KBM-7 (cell line): ENCODE results near the gene LRRC23.
A peak's percentile ranks its signal among the peaks of the same experiment; 100 is the strongest.
"Not testable (repeated sequence)": the region's sequence is repeated elsewhere in the genome, so short reads cannot be mapped to it uniquely, and the experiment has no call there.

Experiments
- DNase-seq: peaks from one replicate; pipeline ENCODE4 v3.0.0-alpha.2; 2015
- in situ Hi-C: fragments of 300-500 bp; cut with MboI; formaldehyde crosslinking; loops from 2 replicates; pipeline ENCODE4 v1.14.3; 2020; ENCODE audit warnings: low sequenced_read_pairs, low pct_unique_long_range_greater_than_20kb, mixed read lengths

LRRC23 gene

DNA sequence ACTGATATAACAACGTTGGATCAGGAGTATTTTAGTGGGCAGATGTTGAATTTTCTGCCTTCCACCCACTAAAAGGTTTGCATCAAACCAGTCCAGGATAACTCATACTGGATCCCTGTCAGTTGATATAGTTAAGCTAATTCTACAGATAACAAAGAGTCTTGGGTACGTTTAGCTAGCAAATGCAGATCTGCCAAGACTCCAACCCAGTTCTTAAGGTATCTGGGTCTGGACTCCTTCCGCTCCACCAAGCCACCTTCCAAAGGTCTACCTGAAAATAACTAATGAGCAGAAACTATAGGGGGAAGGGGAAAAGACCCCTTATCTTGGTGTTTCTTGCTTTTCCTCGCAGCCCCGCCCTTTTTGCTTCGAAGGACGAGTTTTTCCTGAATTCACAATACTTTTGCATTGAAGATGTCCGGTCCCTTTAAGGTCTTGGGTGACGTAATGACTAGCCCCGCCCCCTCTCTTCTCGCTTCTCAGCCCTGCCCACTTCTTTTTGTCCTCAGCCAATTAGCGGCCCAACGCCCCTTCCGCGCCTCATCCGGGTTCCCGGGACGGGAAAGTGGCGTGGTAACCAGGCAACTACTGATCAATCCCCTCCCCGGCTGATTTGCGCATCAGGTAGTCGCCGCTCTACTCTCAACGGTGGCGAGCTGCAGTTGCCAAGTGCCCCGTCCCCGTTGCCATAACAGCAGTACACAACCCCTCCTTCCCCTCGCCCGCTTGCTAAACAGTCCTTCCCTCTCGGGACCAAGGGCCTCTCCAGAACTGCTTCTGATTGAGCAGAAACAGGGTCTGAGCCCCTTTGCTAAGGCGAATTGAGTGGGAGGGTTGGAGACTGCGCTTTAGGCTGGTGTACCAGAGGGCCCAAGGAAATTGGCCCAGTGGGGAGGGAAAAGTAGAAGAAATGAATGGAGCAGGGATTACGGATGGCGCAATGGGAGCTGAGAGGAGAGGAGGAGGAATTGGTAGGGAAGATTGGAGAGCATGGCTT is at the start of gene LRRC23:
TSS of gene LRRC23 (plus strand) at position 543 of the 997 bp plus-strand sequence. CDS start 812 bp downstream, outside the sequence.
- in situ Hi-C loops, result no loop called here
- DNase-seq, result peak; percentile 99

DNA sequence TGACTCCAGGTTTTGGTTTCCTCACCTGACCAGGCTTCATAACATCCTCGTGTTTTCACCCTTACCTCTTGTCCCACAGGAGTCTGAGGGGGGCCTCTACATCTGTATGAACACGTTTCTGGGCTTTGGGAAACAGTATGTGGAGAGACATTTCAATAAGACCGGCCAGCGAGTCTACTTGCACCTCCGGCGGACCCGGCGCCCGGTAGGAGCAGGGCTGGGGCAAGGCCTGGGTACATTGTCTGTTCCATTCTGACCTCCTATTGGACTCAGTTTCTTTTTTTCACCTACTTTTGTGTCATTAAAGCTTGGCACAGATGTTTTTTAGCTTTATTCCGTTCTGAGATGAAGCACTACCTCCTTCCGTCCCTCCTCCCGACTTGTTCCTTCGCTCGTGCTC is 49.3 kb upstream of the LRRC23 start:
- DNase-seq, result no peak
- in situ Hi-C loops, result no loop called here

GRCh38 chr12:6858799-6859198 is 45.8 kb upstream of the LRRC23 start:
- in situ Hi-C loops, result no loop called here

GRCh38 chr12:6860116-6860515 is 44.5 kb upstream of the LRRC23 start:
- in situ Hi-C loops, result no loop called here
- no peak for DNase-seq

More at GRCh38 chr12:6858799-6859198, 45.8 kb upstream of the LRRC23 start:
- no peak for DNase-seq

- DNase-seq, result no peak
- in situ Hi-C loops, result no loop called here
These were observed 43.7 kb upstream of the LRRC23 start for GRCh38 chr12:6860942-6861341.

GRCh38 chr12:6861391-6861790 is 43.2 kb upstream of the LRRC23 start:
- in situ Hi-C loops, result no loop called here
- no peak for DNase-seq

DNA sequence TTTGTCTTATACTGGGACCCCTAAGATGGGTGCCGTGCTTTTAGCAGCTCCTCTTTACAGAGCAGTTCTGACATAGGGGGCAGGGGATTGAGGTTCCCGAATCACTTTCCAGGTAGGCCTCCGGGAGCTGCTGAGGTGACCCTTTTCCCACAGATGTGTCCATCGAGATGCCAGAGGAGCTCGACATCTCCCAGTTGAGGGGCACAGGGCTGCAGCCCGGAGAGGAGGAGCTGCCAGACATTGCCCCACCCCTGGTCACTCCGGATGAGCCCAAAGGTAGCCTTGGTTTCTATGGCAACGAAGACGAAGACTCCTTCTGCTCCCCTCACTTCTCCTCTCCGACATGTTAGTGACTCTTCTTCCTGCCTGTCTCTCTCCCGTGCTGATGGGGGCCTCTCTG is 41.6 kb upstream of the LRRC23 start:
- in situ Hi-C loops, result no loop called here

DNA sequence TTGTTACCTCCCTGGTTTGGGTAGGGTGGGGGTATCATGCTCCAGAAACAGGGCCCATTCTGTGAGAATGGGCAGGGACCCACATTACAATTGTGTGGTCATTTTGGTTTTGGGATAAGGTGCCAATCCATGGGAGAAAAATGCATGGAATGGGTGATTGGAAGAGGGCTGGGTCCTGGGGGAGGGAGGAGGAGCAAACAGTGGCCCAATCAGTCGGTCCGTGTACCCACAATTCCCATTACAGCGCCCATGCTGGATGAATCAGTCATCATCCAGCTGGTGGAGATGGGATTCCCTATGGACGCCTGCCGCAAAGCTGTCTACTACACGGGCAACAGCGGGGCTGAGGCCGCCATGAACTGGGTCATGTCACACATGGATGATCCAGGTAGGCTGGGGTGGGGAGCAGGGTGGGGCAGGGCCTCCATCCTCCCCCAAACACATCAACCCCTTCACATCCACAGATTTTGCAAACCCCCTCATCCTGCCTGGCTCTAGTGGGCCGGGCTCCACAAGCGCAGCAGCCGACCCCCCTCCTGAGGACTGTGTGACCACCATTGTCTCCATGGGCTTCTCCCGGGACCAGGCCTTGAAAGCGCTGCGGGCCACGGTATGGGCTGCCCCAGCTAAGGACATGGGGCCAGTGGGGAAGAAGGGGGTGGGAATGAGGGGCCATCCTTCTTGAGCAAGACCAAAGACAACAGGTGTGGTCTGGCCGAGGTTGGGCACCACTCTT is 40.9 kb upstream of the LRRC23 start:
- in situ Hi-C loops, result no loop called here
- DNase-seq, result no peak

More for the DNA sequence above, 41.6 kb upstream of the LRRC23 start:
- no peak for DNase-seq

DNA sequence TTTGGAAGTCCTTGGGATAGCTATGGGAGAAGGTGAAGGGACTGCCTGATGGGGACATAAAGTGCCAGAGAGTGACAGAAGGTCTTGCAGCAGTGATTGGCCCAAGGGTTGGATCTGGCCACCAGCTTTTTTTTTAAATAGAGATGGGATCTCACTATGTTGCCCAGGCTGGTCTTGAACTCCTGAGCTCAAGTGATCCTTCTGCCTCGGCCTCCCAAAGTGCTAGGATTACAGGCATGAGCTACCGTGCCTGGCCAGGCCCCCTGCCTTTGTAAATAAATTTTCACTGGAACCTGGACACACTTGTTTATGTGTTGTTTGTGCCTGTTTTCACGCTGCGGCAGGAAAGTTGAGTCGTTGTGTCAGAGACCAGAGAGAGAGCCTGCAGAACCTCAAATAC is 39.3 kb upstream of the LRRC23 start:
- DNase-seq, in situ Hi-C loops: not testable (repeated sequence)

- in situ Hi-C loops, result no loop called here
- no peak for DNase-seq
These were observed 38.3 kb upstream of the LRRC23 start for GRCh38 chr12:6866163-6866919.

DNA sequence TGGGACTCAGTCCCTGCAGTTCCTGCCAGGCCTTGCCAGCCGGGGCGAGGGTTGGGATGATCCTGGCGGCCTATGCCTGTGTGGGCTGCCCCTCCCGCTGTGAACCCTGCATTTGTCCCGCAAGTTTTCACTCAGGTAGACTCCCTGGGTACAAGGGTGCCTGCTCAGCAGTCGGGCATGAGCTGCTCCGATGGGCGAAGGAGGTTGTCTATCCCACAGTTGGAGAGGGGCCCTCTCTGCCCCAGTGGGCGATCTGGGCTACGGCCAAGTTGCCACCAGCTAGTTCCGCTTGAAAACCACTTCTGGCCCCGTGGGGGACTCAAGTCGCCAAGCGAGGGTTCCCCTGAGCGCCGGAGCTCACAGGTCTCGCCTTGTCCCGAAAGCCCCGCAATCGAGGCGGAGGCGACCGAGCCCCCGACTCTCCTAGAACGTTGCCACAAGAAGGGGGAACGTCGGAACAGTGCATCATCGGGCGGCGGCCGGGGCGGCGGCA is 37.7 kb upstream of the LRRC23 start:
- DNase-seq, result peak; percentile 61
- in situ Hi-C loops, result no loop called here

- peak; percentile 78 for DNase-seq
These were observed 37.0 kb upstream of the LRRC23 start, which contains the start of gene TPI1 for GRCh38 chr12:6867413-6868210. Gene TPI1, plus strand, starts transcription at chr12:6867531. Its CDS starts 36 bp downstream, at chr12:6867567.

GRCh38 chr12:6868211-6869048 is 36.2 kb upstream of the LRRC23 start:
- no peak for DNase-seq
- in situ Hi-C loops, result no loop called here

More at GRCh38 chr12:6867413-6868210, 37.0 kb upstream of the LRRC23 start, which contains the start of gene TPI1:
- in situ Hi-C loops, result no loop called here

DNA sequence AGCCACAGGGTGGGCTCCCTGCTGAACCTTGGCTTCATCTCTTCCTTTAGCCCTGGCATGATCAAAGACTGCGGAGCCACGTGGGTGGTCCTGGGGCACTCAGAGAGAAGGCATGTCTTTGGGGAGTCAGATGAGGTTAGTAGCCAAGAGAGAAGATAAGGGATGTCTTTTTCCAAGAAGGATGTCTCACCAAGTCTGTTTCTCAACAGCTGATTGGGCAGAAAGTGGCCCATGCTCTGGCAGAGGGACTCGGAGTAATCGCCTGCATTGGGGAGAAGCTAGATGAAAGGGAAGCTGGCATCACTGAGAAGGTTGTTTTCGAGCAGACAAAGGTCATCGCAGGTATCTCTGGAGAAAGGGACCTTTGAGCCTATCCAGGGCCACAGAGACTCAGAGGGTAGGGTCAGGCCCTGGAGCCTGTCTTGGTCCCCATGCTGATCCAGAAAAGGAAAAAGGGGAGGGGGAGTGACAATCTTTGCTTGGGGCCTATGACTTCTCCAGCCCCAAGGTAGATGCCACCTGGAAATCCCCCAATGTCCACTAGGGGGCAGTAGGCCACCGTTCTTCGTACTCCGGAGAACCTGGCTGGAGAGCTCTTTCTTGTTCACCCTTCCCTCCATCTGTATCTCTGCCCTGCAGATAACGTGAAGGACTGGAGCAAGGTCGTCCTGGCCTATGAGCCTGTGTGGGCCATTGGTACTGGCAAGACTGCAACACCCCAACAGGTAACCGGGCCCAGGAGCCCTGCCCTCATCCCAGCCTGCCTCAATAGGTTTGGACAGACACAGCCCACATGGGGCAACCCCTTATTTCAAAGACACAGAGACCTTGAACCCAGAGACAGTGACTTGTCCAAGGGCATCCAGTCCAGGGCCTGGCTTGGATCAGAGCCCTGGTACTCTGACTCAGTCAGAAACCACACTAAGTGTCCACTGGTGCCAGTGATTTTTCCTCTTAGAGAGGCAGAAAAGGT is 35.3 kb upstream of the LRRC23 start:
- in situ Hi-C loops, result no loop called here
- DNase-seq, result peak; percentile 90

DNA sequence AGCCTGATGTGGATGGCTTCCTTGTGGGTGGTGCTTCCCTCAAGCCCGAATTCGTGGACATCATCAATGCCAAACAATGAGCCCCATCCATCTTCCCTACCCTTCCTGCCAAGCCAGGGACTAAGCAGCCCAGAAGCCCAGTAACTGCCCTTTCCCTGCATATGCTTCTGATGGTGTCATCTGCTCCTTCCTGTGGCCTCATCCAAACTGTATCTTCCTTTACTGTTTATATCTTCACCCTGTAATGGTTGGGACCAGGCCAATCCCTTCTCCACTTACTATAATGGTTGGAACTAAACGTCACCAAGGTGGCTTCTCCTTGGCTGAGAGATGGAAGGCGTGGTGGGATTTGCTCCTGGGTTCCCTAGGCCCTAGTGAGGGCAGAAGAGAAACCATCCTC is 34.3 kb upstream of the LRRC23 start:
- in situ Hi-C loops, DNase-seq: not testable (repeated sequence)
